Measurements from ENCODE around the gene CLIP4.

Gene CLIP4

GRCh38 chr2:29139152-29139551, 23.9 kb downstream of the CLIP4 start:
- DNase-seq = no peak

DNA sequence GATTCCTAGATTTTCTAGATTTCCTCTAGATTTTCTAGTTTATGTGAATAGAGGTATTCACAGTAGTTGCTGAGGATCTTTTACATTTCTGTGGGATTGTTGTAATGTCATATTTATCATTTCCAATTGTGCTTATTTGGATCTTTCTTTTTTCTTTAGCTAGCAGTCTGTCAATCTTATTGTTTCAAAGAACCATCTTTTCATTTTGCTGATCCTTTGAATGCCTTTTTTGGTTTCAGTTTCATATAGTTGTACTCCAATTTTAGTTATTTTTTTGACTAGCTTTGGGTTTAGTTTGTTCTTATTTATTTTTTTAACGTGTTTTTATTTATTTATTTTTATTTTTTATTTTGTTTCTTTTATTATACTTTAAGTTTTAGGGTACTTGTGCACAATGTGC, 24.5 kb downstream of the CLIP4 start:
- DNase-seq = no peak

DNA sequence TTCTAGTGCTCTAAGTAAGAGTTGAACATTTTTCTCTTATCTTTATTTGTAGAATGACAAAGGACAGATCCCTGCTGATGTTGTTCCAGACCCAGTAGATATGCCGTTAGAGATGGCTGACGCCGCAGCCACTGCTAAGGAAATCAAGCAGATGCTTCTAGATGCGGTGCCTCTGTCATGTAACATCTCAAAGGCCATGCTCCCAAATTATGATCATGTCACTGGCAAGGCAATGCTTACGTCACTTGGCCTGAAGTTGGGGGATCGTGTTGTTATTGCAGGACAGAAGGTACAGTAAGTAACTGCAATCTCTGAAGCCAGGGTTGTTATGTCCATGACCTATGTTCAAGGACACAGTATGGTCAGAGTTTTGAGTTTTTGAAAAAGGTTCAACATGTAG, 28.4 kb downstream of the CLIP4 start:
- no peak for DNase-seq

DNA sequence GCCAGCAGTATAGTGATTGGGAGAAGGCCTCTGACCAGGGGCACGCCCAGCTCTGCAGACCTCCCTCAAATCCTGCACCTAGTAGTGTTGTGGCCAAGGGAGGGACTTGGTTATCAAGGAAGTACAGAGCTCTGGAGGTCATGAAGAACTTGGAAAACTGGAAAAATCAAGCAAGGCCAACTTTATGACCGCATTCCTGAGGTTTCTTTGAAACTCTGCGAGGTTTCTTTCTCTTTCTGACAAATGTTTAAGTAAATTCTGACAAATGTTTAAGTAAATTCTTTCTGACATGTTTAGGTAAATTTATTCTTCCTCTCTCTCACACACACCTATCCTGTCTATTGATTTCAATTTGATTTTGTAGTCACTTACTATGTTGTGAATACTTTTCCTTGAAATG, 31.0 kb downstream of the CLIP4 start:
- no peak for DNase-seq

- DNase-seq = no peak
Observed at GRCh38 chr2:29147963-29148362, 32.7 kb downstream of the CLIP4 start.

GRCh38 chr2:29154610-29155009, 39.4 kb downstream of the CLIP4 start:
- no peak for DNase-seq

GRCh38 chr2:29155578-29155977, 40.4 kb downstream of the CLIP4 start:
- DNase-seq = peak; percentile 20

DNA sequence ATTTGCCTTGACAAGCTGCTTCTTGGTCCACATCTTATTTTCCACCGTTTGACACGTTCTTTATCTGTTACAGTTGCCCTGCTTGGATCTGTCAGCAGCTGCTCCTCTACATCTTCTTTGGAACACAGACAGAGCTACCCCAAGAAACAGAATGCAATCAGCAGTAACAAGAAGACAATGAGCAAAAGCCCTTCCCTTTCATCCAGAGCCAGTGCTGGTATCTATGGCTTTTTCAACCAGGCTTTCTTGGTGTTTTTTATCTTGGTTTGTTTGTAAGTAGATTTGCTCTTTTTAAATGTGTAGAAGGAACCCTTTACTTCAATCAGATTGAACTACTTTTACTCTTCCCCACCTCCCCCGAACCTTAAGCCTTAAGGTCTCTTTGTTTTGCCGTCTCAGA, 41.9 kb downstream of the CLIP4 start:
- no peak for DNase-seq

GRCh38 chr2:29159125-29159524, 43.9 kb downstream of the CLIP4 start:
- no peak for DNase-seq

DNA sequence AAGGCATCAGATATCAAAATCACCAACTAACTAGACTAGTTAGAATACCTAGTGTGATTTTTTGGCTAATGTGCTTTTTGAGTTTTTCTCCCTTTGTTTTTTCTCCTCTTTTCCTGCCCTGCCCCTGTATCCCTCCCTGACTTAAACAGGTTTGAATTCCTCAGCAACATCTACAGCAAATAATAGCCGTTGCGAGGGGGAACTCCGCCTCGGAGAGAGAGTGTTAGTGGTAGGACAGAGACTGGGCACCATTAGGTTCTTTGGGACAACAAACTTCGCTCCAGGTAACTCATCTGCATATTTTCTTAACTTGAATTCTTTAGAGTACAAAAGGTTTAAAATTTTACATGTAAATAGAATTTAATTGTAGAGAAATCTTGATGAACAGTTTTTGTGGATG, 45.0 kb downstream of the CLIP4 start:
- no peak for DNase-seq

DNA sequence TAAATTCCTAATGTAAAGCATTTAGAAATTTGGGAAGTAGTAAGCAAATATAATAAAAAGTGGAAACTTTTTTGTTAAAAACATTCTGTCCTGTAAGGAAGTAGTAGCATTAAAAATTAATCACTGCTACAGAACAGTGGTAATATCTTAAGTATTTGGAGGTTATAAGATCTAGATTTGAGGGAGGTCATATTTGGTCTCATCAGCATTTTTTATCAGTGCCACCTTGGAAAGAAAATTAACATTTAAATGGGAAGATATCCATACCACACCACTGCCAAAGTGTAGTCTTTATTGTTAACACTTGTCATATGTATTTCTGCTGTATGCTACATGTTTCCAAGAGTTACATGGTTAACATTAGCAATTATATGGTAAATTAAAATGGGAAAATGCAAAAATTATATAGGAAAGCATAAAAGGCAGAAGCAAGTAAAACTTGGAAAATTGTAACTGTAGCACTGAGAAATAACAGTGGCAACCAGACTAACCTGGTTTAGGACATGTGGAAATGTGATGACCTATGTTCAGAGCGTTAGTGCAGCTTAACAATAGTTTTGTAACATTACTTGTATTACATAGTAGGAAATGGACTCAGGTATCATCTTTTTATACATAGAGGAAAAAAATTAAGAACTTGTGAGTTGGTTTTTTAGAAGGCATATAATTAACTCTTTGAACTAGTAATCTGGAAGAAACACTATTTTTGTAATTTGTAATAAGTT, 47.2 kb downstream of the CLIP4 start:
- no peak for DNase-seq

DNA sequence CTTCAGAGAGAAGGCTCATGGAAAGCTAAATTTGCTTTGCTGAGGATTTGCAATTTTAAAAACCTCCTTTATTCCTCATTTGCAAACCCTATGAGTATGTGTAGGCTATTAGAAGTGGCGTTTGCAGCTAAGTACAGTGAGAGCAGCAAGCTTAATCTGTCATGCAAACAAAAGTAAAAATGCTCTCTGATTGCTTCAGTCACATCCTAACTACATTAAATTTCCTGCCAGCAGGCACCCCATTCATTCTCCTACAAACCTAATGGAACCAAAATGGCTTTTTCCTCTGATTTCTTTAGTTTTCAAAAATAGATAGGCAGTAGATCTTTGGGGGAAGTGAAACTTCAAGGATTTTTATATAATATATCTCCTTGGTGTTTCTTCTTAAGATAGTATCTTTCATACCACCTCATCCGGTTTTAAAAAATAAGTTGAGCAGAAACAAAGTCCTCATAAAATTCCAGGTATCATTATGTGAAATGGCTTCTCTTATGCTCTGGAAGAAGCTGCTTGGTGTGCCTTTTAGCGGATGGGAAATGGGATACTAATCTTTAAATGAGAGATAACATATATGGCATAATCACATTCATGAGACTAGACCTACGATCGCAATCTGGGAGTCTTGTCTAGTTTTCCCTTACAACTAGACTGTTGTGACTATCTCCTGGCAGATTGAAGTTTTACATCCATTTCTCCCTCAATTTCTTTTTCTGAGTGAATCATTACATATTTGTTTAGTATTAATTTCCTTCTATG, 49.1 kb downstream of the CLIP4 start:
- no peak for DNase-seq

GRCh38 chr2:29165362-29166241, 50.4 kb downstream of the CLIP4 start:
- DNase-seq = peak; percentile 47

DNA sequence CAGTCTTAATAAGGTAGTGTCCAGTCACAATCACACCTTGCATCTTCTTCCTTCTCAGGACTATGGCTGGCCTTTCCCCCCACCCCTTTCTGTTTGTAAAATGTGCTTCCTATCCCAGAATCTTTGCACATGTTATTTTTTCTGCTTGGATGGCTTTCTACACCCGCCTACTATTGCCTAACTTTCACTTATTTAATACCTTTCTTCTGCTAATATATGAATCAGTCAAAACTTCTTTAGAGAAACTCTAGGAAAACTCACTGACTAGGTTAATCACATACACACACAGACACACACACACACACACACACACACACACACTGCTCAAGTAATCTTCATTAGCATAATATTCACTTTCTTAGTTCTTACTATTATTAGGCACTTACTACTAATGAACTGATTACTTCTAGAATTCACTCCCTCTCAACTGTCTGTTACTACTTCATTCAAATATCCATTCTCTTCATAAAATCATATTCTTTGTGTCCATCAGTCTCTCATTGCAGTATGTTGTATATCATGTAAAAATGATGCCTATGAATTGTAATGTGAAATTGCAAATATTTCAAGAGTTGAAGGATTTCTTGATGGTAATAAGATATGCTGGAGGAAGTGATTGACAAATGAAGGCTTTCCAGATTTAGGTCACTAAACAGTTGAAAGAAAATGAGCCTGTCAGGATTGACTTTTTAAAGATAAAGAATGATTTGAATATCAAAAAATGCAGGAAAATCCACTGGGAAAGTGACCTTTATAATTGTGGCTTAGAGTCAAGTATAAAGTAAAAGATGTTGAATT, 51.2 kb downstream of the CLIP4 start:
- no peak for DNase-seq

DNA sequence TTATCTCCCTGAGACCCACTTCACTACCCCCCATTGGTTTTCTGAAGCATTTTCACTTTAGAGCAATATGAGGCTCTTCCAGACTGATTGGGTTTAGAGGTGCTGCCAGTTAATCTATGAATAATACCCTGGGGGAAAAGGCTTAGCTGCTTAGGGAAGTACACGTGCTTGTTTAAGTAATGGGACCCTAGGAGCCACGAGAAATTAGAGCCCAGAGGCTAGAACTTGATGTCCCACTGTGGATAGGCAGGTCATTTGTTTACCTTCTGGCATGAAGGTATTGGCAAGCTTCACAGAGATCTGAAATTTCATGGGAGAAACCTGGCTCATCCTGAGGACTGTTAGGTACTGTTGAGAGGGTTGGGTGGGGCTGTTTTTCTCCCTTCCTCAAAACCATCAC, 59.7 kb downstream of the CLIP4 start:
- no peak for DNase-seq

GRCh38 chr2:29175338-29175737, 60.1 kb downstream of the CLIP4 start:
- DNase-seq = no peak

DNA sequence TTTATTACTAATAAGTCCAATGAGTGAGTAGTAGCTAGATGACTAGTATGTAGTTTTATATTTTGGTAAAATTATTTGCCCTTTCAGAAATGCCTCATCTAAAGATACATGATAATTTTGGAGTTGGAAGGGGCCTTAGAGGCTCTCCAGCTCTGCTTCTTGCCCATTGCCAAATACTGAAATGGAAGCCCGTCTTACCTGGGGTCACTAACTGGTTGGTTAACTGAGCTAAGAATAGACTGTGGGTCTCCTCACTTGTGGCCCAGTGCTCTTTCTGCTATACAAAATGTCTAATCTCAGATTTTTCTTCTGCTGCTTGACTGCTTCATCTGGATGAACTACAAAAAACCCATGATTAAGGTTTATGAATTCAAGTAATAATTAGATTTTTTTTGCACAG, 67.1 kb downstream of the CLIP4 start:
- no peak for DNase-seq

DNA sequence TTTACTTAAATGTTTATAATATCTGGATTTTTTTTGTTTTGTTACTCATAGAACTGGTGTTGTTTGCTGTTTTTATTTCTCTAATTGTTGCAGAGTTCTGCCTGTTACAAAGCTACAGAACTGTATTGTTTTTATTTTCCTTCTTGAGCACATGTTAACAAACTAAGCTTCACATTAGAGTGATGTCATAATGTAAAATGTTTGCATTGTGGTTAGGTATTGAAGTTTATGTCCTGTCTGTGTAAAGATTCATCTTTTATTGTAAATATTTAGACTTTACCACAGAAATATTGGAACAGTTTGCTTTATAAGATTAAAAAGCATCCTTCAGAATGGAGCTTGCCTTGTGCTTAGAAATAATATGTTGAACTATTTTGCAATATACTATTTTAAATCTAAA, 67.7 kb downstream of the CLIP4 start:
- no peak for DNase-seq

- no peak for DNase-seq
Observed at GRCh38 chr2:29184531-29184930, 69.3 kb downstream of the CLIP4 start.

- DNase-seq = no peak
Observed at GRCh38 chr2:29186817-29187216, 71.6 kb downstream of the CLIP4 start.

- peak; percentile 64 for DNase-seq
Observed at GRCh38 chr2:29187926-29188325, 72.7 kb downstream of the CLIP4 start.

DNA sequence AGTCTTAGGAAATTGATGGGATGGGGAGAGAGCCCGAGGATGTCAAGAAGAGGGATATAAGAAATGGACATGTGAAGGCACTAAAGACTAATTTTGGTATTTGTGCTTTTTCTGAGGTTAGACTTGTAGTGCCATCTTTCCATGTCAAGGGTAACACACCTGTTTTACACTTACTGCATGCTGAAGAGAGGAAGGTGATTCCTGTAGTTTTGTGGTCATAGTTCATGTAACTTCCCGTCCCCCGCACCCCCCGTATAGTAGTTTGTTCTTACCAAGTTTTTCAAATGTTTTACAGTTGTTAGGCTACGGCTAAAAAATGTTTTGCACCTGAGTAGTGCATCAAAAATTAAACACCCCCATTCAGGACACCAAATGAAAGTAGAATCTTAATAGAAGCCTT, 73.8 kb downstream of the CLIP4 start:
- DNase-seq = no peak

DNA sequence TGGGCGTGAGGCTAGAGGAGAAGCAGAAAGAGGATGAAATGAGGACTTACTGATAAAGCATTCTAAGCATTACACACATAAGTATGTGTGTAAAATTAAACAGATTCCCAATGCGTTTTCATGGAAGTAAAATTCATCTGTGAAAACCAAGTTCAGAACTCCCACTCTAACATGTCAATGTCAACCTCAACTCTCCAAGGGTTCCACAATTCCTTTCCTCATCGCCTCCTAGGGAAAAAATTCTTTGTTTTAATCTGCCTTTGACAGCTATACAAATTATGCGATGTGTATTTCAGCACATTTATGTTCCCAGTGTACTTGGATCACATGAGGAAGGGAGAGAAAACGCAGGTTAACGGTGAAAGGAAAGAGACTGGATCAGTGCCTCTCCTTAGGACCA, 76.6 kb downstream of the CLIP4 start:
- DNase-seq = no peak

Data from fibroblast of skin of scalp (primary cell).